AG10803 (cell line): ENCODE measurements around the gene GZMM.

Source experiments
- DNase-seq: peaks from one replicate; pipeline ENCODE4 v3.0.0; 2010; ENCODE audit warnings: low read depth
- H3K4me3 ChIP-seq: 2 replicates; pipeline ENCODE4 v1.5.1; 2011; ENCODE audit warnings: mild to moderate bottlenecking, low read length, control low read depth
- CTCF ChIP-seq: conservative IDR thresholded peaks from 2 replicates; pipeline ENCODE4 v1.5.1; 2011; ENCODE audit warnings: mild to moderate bottlenecking, low read length, control low read depth, inconsistent platforms

Gene GZMM

GRCh38 chr19:531753-532560, 11.9 kb upstream of the GZMM start, which contains the start of gene CDC34:
Gene CDC34, plus strand, starts transcription at chr19:531760. Its CDS starts 172 bp downstream, at chr19:531932.
- no peak for DNase-seq
- TF ChIP-seq CTCF, result no peak
- H3K4me3 ChIP-seq, result peak within 1 kb of the TSS; percentile 88

GRCh38 chr19:532561-533363, 11.1 kb upstream of the GZMM start:
- peak; percentile 64 for DNase-seq
- peak overlapping the region; percentile 88 for H3K4me3 ChIP-seq
- TF ChIP-seq CTCF, result peak; percentile 63

GRCh38 chr19:533364-534058, 10.3 kb upstream of the GZMM start:
- no peak for TF ChIP-seq CTCF
- DNase-seq, result no peak
- H3K4me3 ChIP-seq, result peak overlapping the region; percentile 88

- no peak for DNase-seq
- no peak for TF ChIP-seq CTCF
- H3K4me3 ChIP-seq, result peak overlapping the region; percentile 88
Measured at GRCh38 chr19:534088-534487, 9.8 kb upstream of the GZMM start.

- no peak for DNase-seq
- no peak for TF ChIP-seq CTCF
- H3K4me3 ChIP-seq, result no peak overlapping the region
Measured at GRCh38 chr19:535017-535835, 8.6 kb upstream of the GZMM start.

GRCh38 chr19:536031-536880, 7.6 kb upstream of the GZMM start:
- no peak for TF ChIP-seq CTCF
- DNase-seq, result no peak

More at GRCh38 chr19:536031-536880, 7.6 kb upstream of the GZMM start:
- H3K4me3 ChIP-seq, result no peak overlapping the region
